Activated T-cell treated with anti-CD3 and anti-CD28 coated beads, Interleukin-2, amount 50 U/mL, for 72 hours (primary cell): Measurements from ENCODE around the gene SLC39A5. TPM values are rescaled to one million over a fixed set of nuclear protein-coding genes. Genes with fewer than 3 reads are reported as not detected.
"Not testable (repeated sequence)": the region's sequence is repeated elsewhere in the genome, so short reads cannot be mapped to it uniquely, and the experiment has no call there.

Experiments
- ATAC-seq, 2 donors: fragments of 150-1000 bp; cut with Tn5 transposase; replicated peaks in 1 of 2; 2 replicates each; pipeline ENCODE4 v1.10.0; 2021; ENCODE audit warnings: moderate library complexity in 2 of 2, mild to moderate bottlenecking in 1 of 2
- DNase-seq, 2 donors: peaks; one replicate each; pipeline ENCODE4 v3.0.0; 2021 to 2022; ENCODE audit warnings: mixed read lengths in 1 of 2
- H3K27ac Mint-ChIP-seq: one replicate; pipeline ENCODE4 v1.8.0; 2022; ENCODE audit warnings: mild to moderate bottlenecking, moderate library complexity, mixed read lengths
- H3K27me3 Mint-ChIP-seq: one replicate; pipeline ENCODE4 v1.8.0; 2022; ENCODE audit warnings: low read depth, mixed read lengths
- H3K36me3 Mint-ChIP-seq, 2 donors: one replicate each; pipeline ENCODE4 v1.8.0; 2022; ENCODE audit warnings: mixed read lengths in 2 of 2, mild to moderate bottlenecking in 1 of 2; ENCODE audit not compliant: insufficient read depth in 2 of 2
- H3K4me1 Mint-ChIP-seq: one replicate; pipeline ENCODE4 v1.8.0; 2022; ENCODE audit warnings: low read depth, mixed read lengths
- H3K4me3 Mint-ChIP-seq, 2 donors: one replicate each; pipeline ENCODE4 v1.8.0; 2022; ENCODE audit warnings: mild to moderate bottlenecking in 2 of 2, mixed read lengths in 2 of 2, moderate library complexity in 2 of 2
- H3K9me3 Mint-ChIP-seq, 2 donors: one replicate each; pipeline ENCODE4 v1.8.0; 2022; ENCODE audit warnings: mixed read lengths in 2 of 2
- total RNA-seq, 2 donors: library from RNA; stranded (reverse); gene quantifications; one replicate each; pipeline ENCODE4 v1.2.3, GENCODE V29; 2022

The SLC39A5 gene
- total RNA-seq, 2 donors from 2014 or later = 0.44 to 1.1 TPM

GRCh38 chr12:56278905-56279304, 49.1 kb downstream of the SLC39A5 start:
- Mint-ChIP-seq H3K27me3 (no peaks in the 10 kb centered on the region), H3K27ac (no peak overlapping the region), H3K4me3 (no peak overlapping the region), H3K4me1 (no peaks in the 10 kb centered on the region), H3K36me3 (peaks cover 12 to 33% of the 10 kb centered on the region in 2 donors), H3K9me3 (no peaks in the 10 kb centered on the region)
- ATAC-seq (no peak), DNase-seq (no peak)

GRCh38 chr12:56280849-56281248, 51.0 kb downstream of the SLC39A5 start:
- ATAC-seq = no peak
- Mint-ChIP-seq H3K4me3 (no peak overlapping the region), H3K9me3 (no peaks in the 10 kb centered on the region), H3K27me3 (no peaks in the 10 kb centered on the region), H3K4me1 (no peaks in the 10 kb centered on the region), H3K36me3 (peaks cover 14 to 32% of the 10 kb centered on the region in 2 donors), H3K27ac (peak overlapping the region; percentile 16)
- DNase-seq = no peak

GRCh38 chr12:56282030-56282429, 52.2 kb downstream of the SLC39A5 start:
- Mint-ChIP-seq H3K27me3 (no peaks in the 10 kb centered on the region), H3K9me3 (no peaks in the 10 kb centered on the region), H3K4me1 (no peaks in the 10 kb centered on the region), H3K27ac (peak overlapping the region; percentile 71), H3K36me3 (peaks cover 13 to 30% of the 10 kb centered on the region in 2 donors), H3K4me3 (no peak overlapping the region)
- ATAC-seq (no peak), DNase-seq (no peak)

- H3K36me3 Mint-ChIP-seq = peaks cover 13 to 30% of the 10 kb centered on the region in 2 donors
- no peak for ATAC-seq
- H3K27me3 Mint-ChIP-seq = no peaks in the 10 kb centered on the region
- no peak overlapping the region for H3K27ac Mint-ChIP-seq
- no peaks in the 10 kb centered on the region for H3K9me3 Mint-ChIP-seq
- H3K4me1 Mint-ChIP-seq = no peaks in the 10 kb centered on the region
- H3K4me3 Mint-ChIP-seq = no peak overlapping the region
- DNase-seq = no peak
These were observed 52.7 kb downstream of the SLC39A5 start for GRCh38 chr12:56282579-56282978.

GRCh38 chr12:56284263-56284662, 54.4 kb downstream of the SLC39A5 start:
- DNase-seq, H3K4me3 Mint-ChIP-seq, ATAC-seq, H3K9me3 Mint-ChIP-seq, H3K27ac Mint-ChIP-seq, H3K4me1 Mint-ChIP-seq, H3K27me3 Mint-ChIP-seq: not testable (repeated sequence)
- peaks cover 13 to 27% of the 10 kb centered on the region in 2 donors for H3K36me3 Mint-ChIP-seq

- Mint-ChIP-seq H3K27me3 (no peaks in the 10 kb centered on the region), H3K27ac (no peak overlapping the region)
These were observed 56.4 kb downstream of the SLC39A5 start for GRCh38 chr12:56286044-56286830.

More at GRCh38 chr12:56286044-56286830, 56.4 kb downstream of the SLC39A5 start:
- peaks cover 14% of the 10 kb centered on the region for H3K4me1 Mint-ChIP-seq
- no peaks in the 10 kb centered on the region for H3K9me3 Mint-ChIP-seq
- H3K36me3 Mint-ChIP-seq = peaks cover 12 to 29% of the 10 kb centered on the region in 2 donors
- no peak overlapping the region for H3K4me3 Mint-ChIP-seq
- ATAC-seq (no peak), DNase-seq (no peak)

Other genes starting within 250 kb of the SLC39A5 start
- 1 to 10 TPM; 7.8 to 9.9 TPM for gene SUOX, start 232.8 kb upstream of the SLC39A5 start, total RNA-seq
- 10 to 100 TPM; 22.8 to 25.0 TPM for gene IKZF4, start 209.0 kb upstream of the SLC39A5 start, total RNA-seq
- gene RPS26, start 188.1 kb upstream of the SLC39A5 start, total RNA-seq = 10 to 100 TPM; 23.0 to 28.9 TPM
- gene ERBB3, start 149.9 kb upstream of the SLC39A5 start, total RNA-seq = 1 to 10 TPM; 1.4 to 1.9 TPM
- gene PA2G4, start 125.5 kb upstream of the SLC39A5 start, total RNA-seq = 100 to 1,000 TPM; 226 to 265 TPM
- 1,000 to 10,000 TPM; 5,172 to 5,269 TPM for gene RPL41, start 113.4 kb upstream of the SLC39A5 start, total RNA-seq
- 10 to 100 TPM in 1 of 2 donors, 1 to 10 TPM in 1; 7.4 to 11.8 TPM for gene ZC3H10, start 111.8 kb upstream of the SLC39A5 start, total RNA-seq
- gene ESYT1, start 101.8 kb upstream of the SLC39A5 start, total RNA-seq = 10 to 100 TPM; 74.6 to 84.6 TPM
- gene MYL6B, start 77.5 kb upstream of the SLC39A5 start, total RNA-seq = 100 to 1,000 TPM in 1 of 2 donors, 10 to 100 TPM in 1; 96.3 to 111 TPM
- gene MYL6, start 71.7 kb upstream of the SLC39A5 start, total RNA-seq = 100 to 1,000 TPM; 391 to 492 TPM
- gene SMARCC2, start 40.6 kb upstream of the SLC39A5 start, total RNA-seq = 100 to 1,000 TPM in 1 of 2 donors, 10 to 100 TPM in 1; 99.7 to 104 TPM
- 10 to 100 TPM; 35.4 to 40.2 TPM for gene RNF41, start 8.1 kb upstream of the SLC39A5 start, total RNA-seq
- gene NABP2, start 5.7 kb upstream of the SLC39A5 start, total RNA-seq = 10 to 100 TPM; 61.8 to 72.7 TPM
- 10 to 100 TPM; 46.7 to 50.7 TPM for gene ANKRD52, start 28.3 kb downstream of the SLC39A5 start, total RNA-seq
- gene COQ10A, start 36.9 kb downstream of the SLC39A5 start, total RNA-seq = 1 to 10 TPM; 5.9 to 7.3 TPM
- 100 to 1,000 TPM; 261 to 319 TPM for gene CS, start 70.3 kb downstream of the SLC39A5 start, total RNA-seq
- 100 to 1,000 TPM in 1 of 2 donors, 10 to 100 TPM in 1; 97.8 to 117 TPM for gene CNPY2, start 85.9 kb downstream of the SLC39A5 start, total RNA-seq
- gene PAN2, start 103.9 kb downstream of the SLC39A5 start, total RNA-seq = 100 to 1,000 TPM; 112 to 139 TPM
- gene IL23A, start 108.8 kb downstream of the SLC39A5 start, total RNA-seq = 100 to 1,000 TPM in 1 of 2 donors, 10 to 100 TPM in 1; 79.5 to 138 TPM
- 100 to 1,000 TPM; 121 to 142 TPM for gene STAT2, start 130.1 kb downstream of the SLC39A5 start, total RNA-seq
- under 1 TPM in 1 of 2 donors, not detected in 1; 0.28 TPM for gene APOF, start 132.8 kb downstream of the SLC39A5 start, total RNA-seq
- 10 to 100 TPM; 44.1 to 61.6 TPM for gene TIMELESS, start 219.4 kb downstream of the SLC39A5 start, total RNA-seq
- not detected for gene MIP, start 224.6 kb downstream of the SLC39A5 start, total RNA-seq
- gene SPRYD4, start 238.5 kb downstream of the SLC39A5 start, total RNA-seq = 1 to 10 TPM; 3.8 to 4.4 TPM